GM21576 (cell line): ENCODE results near the gene ADARB1.

ENCODE experiments used
- ATAC-seq: cut with Tn5 transposase; IDR thresholded peaks from one replicate; pipeline ENCODE4 v1.9.1; 2021; ENCODE audit warnings: mild to moderate bottlenecking, moderate library complexity; ENCODE audit not compliant: unreplicated experiment

ADARB1 gene

DNA sequence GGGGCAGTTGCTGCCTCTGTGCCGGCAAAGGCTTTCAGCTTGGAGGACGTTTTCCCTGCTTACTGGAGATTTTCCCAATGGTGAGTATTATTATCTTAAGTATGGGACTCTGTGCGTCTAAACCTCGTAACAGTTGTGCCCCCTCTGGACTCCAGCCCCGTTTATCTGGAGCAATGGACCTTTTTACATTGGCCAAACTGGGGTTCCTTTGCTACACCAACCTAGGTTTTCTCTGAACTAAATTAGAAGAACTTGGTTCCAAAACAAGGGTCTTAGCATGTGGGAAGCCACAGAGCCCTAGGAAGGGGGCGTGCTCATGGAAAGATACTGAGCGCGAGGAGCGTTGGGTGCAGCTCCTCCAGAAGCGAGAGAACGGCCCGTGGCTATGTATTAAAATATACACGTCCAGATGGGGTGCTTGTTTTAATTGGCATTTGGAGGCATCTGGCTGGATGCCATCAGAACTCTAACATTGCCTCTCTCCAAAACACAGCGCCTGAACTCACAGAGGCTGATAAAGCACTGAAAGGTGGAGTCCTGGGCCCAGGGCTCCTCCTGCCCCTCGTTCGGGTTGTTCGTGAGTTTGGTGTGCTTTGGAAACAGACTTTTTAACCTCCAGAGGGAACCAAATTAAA is 184.9 kb downstream of the ADARB1 start:
- ATAC-seq, result no peak

DNA sequence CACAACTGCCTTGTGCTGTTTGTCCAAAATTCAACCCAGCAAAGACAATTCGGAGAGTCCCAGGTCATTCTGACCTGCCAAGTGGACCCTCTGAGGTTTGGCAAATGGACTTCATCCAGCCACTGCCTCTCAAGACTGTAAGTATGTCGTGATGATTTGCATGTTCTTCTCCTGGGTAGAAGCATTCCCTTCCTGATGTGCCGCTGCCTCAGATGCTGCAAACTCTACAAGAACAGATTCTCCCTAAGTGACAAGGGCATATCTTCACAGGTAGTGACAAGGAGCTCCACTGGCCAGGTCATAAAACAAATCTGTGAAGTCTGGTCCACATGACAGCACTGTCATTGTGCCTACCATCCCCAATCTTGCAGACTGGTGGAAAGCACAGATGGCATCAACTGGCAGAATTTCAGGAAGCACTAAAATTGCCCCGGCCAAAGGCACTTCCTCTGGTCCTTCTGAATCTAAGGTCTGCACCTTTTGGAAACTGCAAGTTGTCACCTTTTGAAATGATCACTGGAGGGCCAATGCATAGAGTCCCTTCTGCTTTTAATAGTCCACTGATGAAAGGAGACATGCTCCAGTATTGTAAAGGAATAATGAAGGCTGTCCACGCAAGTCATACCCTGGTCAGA is 185.9 kb downstream of the ADARB1 start:
- ATAC-seq, result no peak

DNA sequence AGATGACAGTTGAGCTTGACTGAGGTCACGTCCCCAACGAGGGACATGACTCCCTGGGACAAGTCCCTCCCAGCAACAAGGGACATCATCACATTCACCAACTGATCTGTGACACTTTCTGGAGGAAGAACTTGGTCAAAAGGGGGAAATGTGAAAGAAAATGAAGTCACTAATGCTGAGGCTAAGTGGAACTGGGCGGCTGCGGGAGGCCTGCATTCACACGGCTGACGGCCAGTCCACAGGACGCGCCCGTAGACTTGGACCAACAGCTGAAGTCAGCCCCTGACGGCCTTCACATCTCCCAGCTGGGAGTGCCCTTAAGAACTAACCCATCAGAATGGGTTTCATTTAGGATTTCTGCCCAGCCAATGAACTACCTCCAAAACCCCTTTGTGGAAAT is 186.7 kb downstream of the ADARB1 start:
- ATAC-seq, result no peak

DNA sequence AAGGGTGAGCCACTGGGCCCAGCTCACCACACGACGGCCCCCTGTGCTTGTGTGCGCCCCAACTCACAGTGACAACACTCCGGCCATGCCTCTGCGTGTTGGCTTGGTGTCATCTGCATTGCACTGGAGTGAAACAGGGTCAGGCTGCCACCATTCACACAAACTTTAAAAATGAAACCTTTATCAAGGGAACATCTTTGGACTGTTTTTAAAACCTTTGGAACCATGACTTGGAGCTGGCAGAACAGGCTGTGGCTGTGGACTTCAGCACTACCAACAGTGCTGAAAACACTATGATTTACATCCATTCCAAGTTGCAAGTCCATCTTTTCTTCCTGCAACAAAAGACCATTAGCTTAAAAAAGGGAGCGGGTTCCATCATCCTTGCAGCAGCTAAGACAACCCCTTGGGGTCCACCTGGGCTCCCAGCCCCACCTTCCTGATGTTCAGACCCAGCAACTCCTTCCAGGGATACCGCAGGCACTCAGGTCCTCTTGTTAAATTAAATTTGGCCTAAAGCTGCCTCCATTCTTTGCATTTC is 187.7 kb downstream of the ADARB1 start:
- no peak for ATAC-seq

DNA sequence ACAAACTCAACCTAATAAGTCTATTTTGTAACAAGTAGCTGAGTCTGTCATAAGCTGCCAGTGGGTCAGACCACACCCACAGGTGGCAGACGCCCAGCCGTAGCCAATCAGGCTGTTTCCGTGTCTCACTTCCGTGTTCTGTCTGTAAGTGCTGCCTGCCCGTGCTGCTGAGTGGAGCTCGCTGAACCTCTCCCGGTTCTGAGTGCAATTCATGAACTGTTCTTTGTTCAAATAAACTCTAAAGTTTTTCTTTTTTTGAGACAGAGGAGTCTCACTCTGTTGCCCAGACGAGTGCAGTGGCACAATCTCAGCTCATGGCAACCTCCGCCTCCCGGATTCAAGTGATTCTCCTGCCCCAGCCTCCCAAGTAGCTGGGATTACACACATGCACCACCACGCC is 188.2 kb downstream of the ADARB1 start:
- ATAC-seq, result no peak

DNA sequence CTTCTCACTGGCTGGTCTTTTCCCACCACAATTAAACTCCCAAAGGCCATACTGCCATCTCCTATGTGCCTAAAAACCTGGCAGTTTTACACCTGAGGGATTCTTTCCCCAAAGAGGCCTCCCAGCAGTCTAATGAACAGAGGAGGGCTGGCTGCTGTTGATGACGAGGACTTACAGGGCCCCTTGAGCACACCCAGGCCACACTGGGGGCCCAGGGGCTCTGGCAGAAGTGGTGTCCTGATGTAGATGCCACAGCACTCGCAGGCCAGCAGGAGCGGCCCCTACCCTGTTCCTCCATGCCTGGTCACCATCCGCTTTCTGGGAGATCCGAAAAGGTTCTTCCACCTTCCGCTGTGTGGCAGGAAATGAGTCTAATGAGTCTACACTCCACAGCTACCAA is 189.2 kb downstream of the ADARB1 start:
- ATAC-seq, result no peak

DNA sequence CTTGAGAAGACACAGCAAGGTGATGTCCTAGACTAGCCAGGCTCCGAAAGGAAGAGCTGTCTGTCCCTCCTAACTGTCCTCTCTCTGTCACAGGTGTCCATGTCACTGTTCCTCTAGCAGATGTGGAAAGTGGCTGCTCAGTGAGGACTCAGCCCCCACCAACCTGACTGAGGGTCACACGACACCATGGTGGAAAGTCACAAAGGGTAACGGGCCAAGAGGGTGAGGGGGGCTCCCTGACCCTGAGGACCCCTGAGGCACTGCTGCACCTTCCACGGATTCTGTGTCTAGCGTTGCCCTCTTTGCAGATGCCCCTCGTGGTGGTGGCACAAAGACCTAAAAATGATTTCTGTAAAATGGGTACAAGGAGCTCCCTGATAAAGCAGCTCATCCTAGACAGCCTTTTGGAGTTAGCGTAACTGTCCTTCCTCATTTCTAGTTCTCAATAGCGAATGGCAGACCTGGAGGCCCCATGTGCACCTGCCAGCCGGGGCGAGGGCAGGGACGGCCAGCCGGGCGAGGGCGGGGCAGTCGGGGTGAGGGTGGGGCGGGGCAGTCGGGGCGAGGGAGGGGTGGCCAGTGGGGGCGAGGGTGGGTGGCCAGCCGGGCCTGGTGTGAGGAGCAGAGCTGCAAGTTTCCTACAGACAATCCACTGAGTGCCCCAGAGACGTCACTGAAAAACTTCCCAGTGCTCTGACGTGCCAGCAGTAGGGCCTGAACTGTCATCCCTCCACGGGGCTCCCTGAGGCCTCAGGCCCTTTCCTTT is 189.9 kb downstream of the ADARB1 start:
- no peak for ATAC-seq

DNA sequence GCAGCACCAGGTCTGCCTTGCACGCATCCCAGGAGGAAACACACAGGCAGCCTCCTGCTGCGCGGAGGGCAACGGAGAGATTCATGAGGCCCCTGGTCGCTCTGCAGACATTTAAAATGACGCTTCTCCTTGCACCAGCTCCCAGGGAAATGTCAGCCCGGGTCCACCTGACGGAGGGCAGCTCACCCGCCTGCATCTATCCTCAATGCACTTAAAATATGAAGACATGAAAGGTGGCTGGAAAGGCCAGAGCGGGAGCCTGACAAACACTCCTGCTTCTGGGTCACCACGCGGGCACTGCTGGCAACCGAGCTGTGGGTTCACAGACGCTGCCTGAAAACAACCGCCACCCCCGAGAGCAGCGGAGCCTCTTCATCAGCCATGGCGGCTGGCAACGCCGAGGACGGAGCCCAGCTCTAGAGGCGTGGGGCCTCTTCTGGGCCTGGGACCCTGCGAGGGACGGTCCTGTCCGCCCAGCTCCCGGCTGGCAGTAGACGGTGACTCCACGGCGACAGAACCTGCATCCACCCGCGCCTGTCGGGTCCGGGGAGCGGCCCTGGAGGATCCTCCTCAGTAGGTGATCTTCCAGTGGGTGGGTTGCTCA is 190.6 kb downstream of the ADARB1 start:
- ATAC-seq, result no peak

DNA sequence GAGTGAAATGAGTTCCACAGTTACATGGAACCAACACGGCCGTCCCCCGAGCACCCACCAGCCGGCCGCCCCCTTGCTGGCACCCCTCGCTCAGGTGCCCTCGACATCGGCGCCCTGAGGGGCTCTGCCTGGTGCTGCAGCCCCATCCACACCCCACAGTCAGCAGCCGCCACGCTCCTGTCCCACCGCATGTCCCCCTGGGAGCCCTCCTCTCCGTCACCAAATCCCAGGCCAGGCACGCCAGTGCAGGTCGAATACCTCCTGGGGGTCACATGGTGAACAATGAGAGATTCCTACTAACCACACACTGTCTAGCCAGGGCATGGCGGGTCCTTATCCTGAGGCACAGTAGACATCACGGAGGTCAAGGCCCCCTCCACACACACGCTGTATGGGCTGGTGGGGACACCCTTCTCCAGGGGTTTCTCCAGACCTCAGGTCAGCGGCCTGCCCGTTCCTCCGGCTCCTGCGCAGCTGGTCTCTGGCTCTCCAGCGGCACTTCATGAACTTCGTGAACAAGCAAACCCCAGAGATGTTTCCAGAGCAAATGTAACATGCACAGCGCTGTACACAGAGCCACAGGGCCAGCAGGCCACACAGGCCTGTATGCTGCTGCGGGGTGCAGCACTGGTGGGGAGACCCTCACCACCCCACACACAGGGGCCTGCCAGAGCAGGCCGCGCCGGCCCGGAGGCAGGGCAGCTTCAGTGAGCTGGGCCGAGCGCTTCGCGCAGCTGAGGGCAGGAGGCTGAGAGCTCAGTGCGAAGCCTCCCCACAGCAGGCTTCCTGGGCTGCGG is 191.5 kb downstream of the ADARB1 start:
- no peak for ATAC-seq

DNA sequence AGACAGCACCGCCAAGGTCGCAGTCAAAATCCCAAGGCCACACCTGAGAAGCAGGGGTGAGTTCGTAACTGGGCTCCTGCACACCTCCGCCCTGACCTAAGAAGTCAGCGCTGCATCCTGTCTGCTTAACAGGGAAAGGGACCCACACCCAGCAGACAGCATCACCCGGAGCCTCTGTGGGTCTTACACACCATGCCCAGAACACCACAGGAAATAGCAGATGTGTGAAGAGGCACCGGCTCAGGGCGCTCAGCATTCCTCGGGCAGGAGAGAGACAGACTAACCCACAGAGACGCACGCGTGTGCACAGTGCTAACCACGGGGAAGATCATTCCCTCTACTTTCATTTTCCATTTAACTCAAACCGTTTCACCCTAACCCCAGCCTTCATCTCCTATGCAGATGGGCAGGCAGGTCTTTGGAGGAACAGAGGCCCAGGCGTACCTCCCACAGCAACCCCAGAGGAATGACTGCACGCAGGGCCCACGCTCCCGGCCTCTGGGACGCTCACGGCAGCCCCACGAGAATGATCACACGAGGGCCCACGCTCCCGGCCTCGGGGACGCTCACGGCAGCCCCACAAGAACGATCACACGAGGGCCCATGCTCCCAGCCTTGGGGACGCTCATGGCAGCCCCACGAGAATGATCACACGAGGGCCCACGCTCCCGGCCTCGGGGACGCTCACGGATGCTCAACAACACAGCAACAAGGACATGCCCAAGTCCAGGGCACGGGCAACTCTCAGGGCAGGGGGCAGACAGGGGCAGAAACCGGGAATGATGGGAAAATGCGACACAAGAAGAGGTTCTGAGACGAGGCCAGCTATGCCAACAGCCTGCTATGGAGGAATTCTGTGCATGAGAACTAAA is 192.4 kb downstream of the ADARB1 start:
- ATAC-seq, result no peak

DNA sequence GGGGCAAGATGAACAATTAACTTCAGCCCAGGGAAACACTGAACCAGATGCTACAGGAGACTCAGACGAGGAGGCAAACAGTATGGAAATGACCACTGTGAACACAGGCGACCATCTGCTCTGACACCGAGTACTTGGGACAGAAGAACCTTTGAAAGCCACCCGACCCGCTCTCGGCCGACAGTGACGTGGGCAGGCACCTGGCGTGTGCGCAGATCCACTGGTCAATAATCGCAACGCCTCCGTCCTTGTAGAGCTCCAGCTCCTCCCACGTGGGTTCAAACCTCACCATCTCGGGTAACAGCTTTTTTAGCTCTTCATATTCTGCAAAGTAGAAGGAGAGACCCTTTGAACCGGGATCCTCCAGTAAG is 193.0 kb downstream of the ADARB1 start:
- ATAC-seq, result no peak

DNA sequence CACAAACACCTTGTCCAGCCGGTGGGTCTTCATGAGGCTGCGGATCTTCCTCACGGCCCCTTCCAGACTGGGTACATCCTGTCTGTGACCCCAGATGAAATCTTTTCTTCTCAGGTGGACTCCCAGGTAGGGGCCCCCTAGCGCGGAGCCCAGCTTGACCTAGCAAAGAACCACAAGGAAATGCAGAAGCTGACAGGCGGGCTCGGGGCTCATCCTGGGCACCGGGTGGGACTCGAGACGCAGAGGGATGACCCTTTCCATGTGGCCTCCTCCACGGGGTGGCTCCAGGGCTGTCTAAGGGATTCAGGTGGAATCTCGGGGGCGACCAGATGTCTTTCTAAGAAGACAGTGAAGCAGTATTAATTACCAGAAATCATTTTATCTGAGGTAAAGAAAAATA is 195.5 kb downstream of the ADARB1 start:
- no peak for ATAC-seq

DNA sequence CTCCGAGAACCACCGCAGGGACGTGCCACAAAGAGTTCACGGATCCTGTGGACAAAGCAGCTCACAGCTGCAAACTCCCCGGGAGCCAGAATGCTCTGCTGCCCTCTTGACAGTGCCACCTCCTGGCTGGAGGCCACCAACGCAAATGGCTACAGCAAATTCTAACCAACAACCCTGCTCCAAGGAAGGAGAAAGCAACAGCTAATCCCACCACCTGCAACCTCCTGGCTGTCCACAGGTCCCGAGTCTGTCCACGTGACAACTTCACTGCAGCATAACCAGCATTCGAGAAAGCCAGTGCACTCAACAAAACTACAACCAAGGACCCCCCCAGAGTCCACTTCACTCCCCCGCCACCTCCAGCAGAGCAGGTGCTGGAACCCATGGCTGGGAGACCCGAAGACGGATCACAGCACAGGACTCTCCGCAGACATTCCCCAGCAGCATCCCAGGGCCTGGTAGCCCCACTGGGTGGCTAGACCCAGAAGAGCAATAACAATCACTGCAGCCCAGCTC is 196.0 kb downstream of the ADARB1 start:
- no peak for ATAC-seq
